HEK293 (cell line): Measurements from ENCODE around the gene PDZRN3.

Experiments
- CTCF ChIA-PET: fragments of 350-600 bp; formaldehyde crosslinking; extraction: SDS; loops from one replicate; lab custom pipeline; 2021; ENCODE audit warnings: antibody characterized with exemption; lab: Yijun Ruan, JAX
- POLR2A ChIA-PET: fragments of 300-600 bp; formaldehyde crosslinking; extraction: SDS; loops from one replicate; lab custom pipeline; 2020; ENCODE audit warnings: antibody characterized with exemption, inconsistent platforms; lab: Yijun Ruan, JAX
- H3K27ac ChIP-seq: fragments of 200-500 bp; sonication (Bioruptor generic); 2 replicates; pipeline ENCODE4 v1.5.1; 2014; ENCODE audit warnings: low read depth, low read length, control low read depth, inconsistent platforms; ENCODE audit errors: extremely low read depth
- H3K36me3 ChIP-seq, 2 experiments: fragments of 200-500 bp in 1 of 2; sonication (Bioruptor generic) in 1 of 2; 1 replicate in 1 of 2; 2 replicates in 1 of 2; pipeline ENCODE4 v1.5.1; 2014 to 2017; ENCODE audit warnings: inconsistent platforms in 2 of 2, low read length in 2 of 2; ENCODE audit not compliant: control insufficient read depth in 2 of 2, insufficient read depth in 1 of 2
- H3K4me1 ChIP-seq: fragments of 200-500 bp; sonication (Bioruptor generic); 2 replicates; pipeline ENCODE4 v1.5.1; 2014; ENCODE audit warnings: mild to moderate bottlenecking, low read length, inconsistent platforms; ENCODE audit not compliant: control insufficient read depth, insufficient read depth
- H3K4me3 ChIP-seq: 2 replicates; pipeline ENCODE4 v1.5.1; 2011; ENCODE audit warnings: low read depth, mild to moderate bottlenecking, control low read depth, low read length, moderate library complexity
- H3K9me3 ChIP-seq: fragments of 200-500 bp; sonication (Bioruptor generic); 2 replicates; pipeline ENCODE4 v1.5.1; 2014; ENCODE audit warnings: low read depth, low read length, inconsistent platforms; ENCODE audit not compliant: control insufficient read depth, insufficient read depth
- AEBP2 ChIP-seq: fragments of 450-650 bp; formaldehyde crosslinking; IDR thresholded peaks from 2 replicates; pipeline ENCODE4 v1.5.1; 2016; ENCODE audit warnings: missing biosample characterization, missing genetic modification characterization, borderline replicate concordance
- HOXD13 ChIP-seq: sonication (generic); formaldehyde crosslinking; IDR thresholded peaks from 2 replicates; pipeline ENCODE4 v1.8.0; 2022; ENCODE audit warnings: missing genetic modification reagents, borderline replicate concordance
- SETDB1 ChIP-seq: IDR thresholded peaks from one replicate; pipeline ENCODE4 v1.6.1; 2017; ENCODE audit warnings: mild to moderate bottlenecking, low read length, moderate library complexity, mixed read lengths; ENCODE audit not compliant: insufficient read length
- SP2 ChIP-seq: fragments of 450-650 bp; formaldehyde crosslinking; IDR thresholded peaks from 2 replicates; pipeline ENCODE4 v1.5.1; 2016; ENCODE audit warnings: missing biosample characterization, missing genetic modification characterization
- TCF7L2 ChIP-seq: IDR thresholded peaks from 2 replicates; pipeline ENCODE4 v1.6.1; 2011; ENCODE audit warnings: low read depth, mild to moderate bottlenecking, inconsistent platforms, low read length, moderate library complexity, borderline replicate concordance
- YY1 ChIP-seq: fragments of 450-650 bp; formaldehyde crosslinking; IDR thresholded peaks from 2 replicates; pipeline ENCODE4 v1.5.1; 2018; ENCODE audit warnings: missing biosample characterization, missing genetic modification characterization
- YY2 ChIP-seq: fragments of 450-650 bp; formaldehyde crosslinking; IDR thresholded peaks from 2 replicates; pipeline ENCODE4 v1.5.1; 2016; ENCODE audit warnings: missing biosample characterization, missing genetic modification characterization
- ZBTB44 ChIP-seq: fragments of 450-650 bp; IDR thresholded peaks from 2 replicates; pipeline ENCODE4 v1.5.1; 2018; ENCODE audit warnings: missing biosample characterization, mild to moderate bottlenecking, missing genetic modification characterization
- ZNF112 ChIP-seq: fragments of 450-650 bp; formaldehyde crosslinking; IDR thresholded peaks from 2 replicates; pipeline ENCODE4 v1.5.0; 2017; ENCODE audit warnings: missing biosample characterization, missing genetic modification characterization
- ZNF114 ChIP-seq: fragments of 450-650 bp; formaldehyde crosslinking; IDR thresholded peaks from 2 replicates; pipeline ENCODE4 v1.5.0; 2017; ENCODE audit warnings: missing biosample characterization, missing genetic modification characterization
- ZNF138 ChIP-seq: fragments of 450-650 bp; formaldehyde crosslinking; IDR thresholded peaks from 2 replicates; pipeline ENCODE4 v1.5.1; 2016; ENCODE audit warnings: missing biosample characterization, missing genetic modification characterization, borderline replicate concordance
- ZNF311 ChIP-seq: fragments of 450-650 bp; formaldehyde crosslinking; IDR thresholded peaks from 2 replicates; pipeline ENCODE4 v1.5.1; 2017; ENCODE audit warnings: missing biosample characterization, missing genetic modification characterization, borderline replicate concordance
- ZNF37A ChIP-seq: fragments of 450-650 bp; IDR thresholded peaks from 2 replicates; pipeline ENCODE4 v1.5.1; 2018; ENCODE audit warnings: missing biosample characterization, missing genetic modification characterization
- ZNF510 ChIP-seq: fragments of 450-650 bp; formaldehyde crosslinking; IDR thresholded peaks from 2 replicates; pipeline ENCODE4 v1.5.1; 2018; ENCODE audit warnings: mild to moderate bottlenecking, missing genetic modification characterization, missing biosample characterization; ENCODE audit not compliant: insufficient replicate concordance
- ZNF558 ChIP-seq: fragments of 450-650 bp; formaldehyde crosslinking; IDR thresholded peaks from 2 replicates; pipeline ENCODE4 v1.5.1; 2016; ENCODE audit warnings: missing biosample characterization, missing genetic modification characterization
- ZNF621 ChIP-seq: fragments of 450-650 bp; formaldehyde crosslinking; IDR thresholded peaks from 2 replicates; pipeline ENCODE4 v1.5.1; 2017; ENCODE audit warnings: missing biosample characterization, missing genetic modification characterization
- ZNF747 ChIP-seq: fragments of 450-650 bp; formaldehyde crosslinking; IDR thresholded peaks from 2 replicates; pipeline ENCODE4 v1.5.1; 2016; ENCODE audit warnings: missing biosample characterization, missing genetic modification characterization
- ZNF768 ChIP-seq: fragments of 450-650 bp; formaldehyde crosslinking; IDR thresholded peaks from 2 replicates; pipeline ENCODE4 v1.5.1; 2018; ENCODE audit warnings: missing biosample characterization, mild to moderate bottlenecking, missing genetic modification characterization
- ZNF837 ChIP-seq: fragments of 450-650 bp; formaldehyde crosslinking; IDR thresholded peaks from 2 replicates; pipeline ENCODE4 v1.5.1; 2016; ENCODE audit warnings: missing biosample characterization, missing genetic modification characterization

The PDZRN3 gene

GRCh38 chr3:73657186-73657585 lies 32.4 kb upstream of the PDZRN3 start:
- TF ChIP-seq ZBTB44 (tag by site-specific recombination), result no peak
- ChIA-PET CTCF (no interaction called here), POLR2A (no interaction called here)
- Histone ChIP-seq H3K9me3 (no peaks in the 10 kb centered on the region), H3K36me3 (no peaks in the 10 kb centered on the region), H3K4me1 (no peaks in the 10 kb centered on the region), H3K27ac (no peak overlapping the region), H3K4me3 (no peak overlapping the region)

- H3K36me3 ChIP-seq, result no peaks in the 10 kb centered on the region
- POLR2A ChIA-PET, result no interaction called here
- no peaks in the 10 kb centered on the region for H3K4me1 ChIP-seq
- no peaks in the 10 kb centered on the region for H3K9me3 ChIP-seq
- H3K4me3 ChIP-seq, result no peak overlapping the region
- no peak for TF ChIP-seq ZNF837
- CTCF ChIA-PET, result no interaction called here
- no peak overlapping the region for H3K27ac ChIP-seq
Observed at GRCh38 chr3:73656241-73656890, 31.6 kb upstream of the PDZRN3 start.

- Histone ChIP-seq H3K36me3 (no peaks in the 10 kb centered on the region), H3K4me3 (no peak overlapping the region), H3K4me1 (no peaks in the 10 kb centered on the region), H3K9me3 (no peaks in the 10 kb centered on the region), H3K27ac (no peak overlapping the region)
- TF ChIP-seq ZNF510 (tag by site-specific recombination), result no peak
- no peak for TF ChIP-seq ZNF37A
- TF ChIP-seq YY2 (tag by site-specific recombination), result no peak
- TF ChIP-seq HOXD13 (CRISPR knock-in tag), result no peak
- TF ChIP-seq ZNF621 (tag by site-specific recombination), result no peak
- TF ChIP-seq TCF7L2, result no peak
- no peak for TF ChIP-seq ZNF747 (tag by site-specific recombination)
- TF ChIP-seq ZNF311, result no peak
- no peak for TF ChIP-seq ZNF558 (tag by site-specific recombination)
- no peak for TF ChIP-seq ZNF768
- no peak for TF ChIP-seq ZNF114 (tag by site-specific recombination)
- TF ChIP-seq YY1 (tag by site-specific recombination), result no peak
- TF ChIP-seq SETDB1, result no peak
- TF ChIP-seq SP2 (tag by site-specific recombination), result no peak
- no peak for TF ChIP-seq AEBP2
- TF ChIP-seq ZNF112 (tag by site-specific recombination), result no peak
- no peak for TF ChIP-seq ZNF138 (tag by site-specific recombination)
- ChIA-PET POLR2A (no interaction called here), CTCF (no interaction called here)
Observed at GRCh38 chr3:73655197-73655596, 30.5 kb upstream of the PDZRN3 start.
